Breast epithelium (tissue), 3 donors: Measurements from ENCODE around the gene DOK4.

ENCODE experiments used
- CTCF ChIP-seq, 3 donors: fragments of 450-650 bp; IDR thresholded peaks; one replicate each; pipeline ENCODE4 v1.5.1; 2016 to 2017; ENCODE audit warnings: antibody characterized with exemption in 3 of 3, mild to moderate bottlenecking in 3 of 3, moderate library complexity in 3 of 3
- POLR2A ChIP-seq: fragments of 450-650 bp; IDR thresholded peaks from one replicate; pipeline ENCODE4 v1.6.1; 2016; ENCODE audit warnings: antibody characterized with exemption, mild to moderate bottlenecking, moderate library complexity
- POLR2AphosphoS5 ChIP-seq, 3 donors: sonication (generic); formaldehyde crosslinking; IDR thresholded peaks; one replicate each; pipeline ENCODE4 v1.6.1; 2017; ENCODE audit warnings: antibody characterized with exemption in 3 of 3

GRCh38 chr16:57474671-57475661, 11.3 kb downstream of the DOK4 start:
- TF ChIP-seq POLR2A (no peak), CTCF (IDR thresholded peaks at IDR 0.05) (no peak), POLR2AphosphoS5 (IDR thresholded peaks at IDR 0.05) (no peak)
